GM12878 (cell line): ENCODE measurements around the gene PARM1. TPM values are rescaled to one million over a fixed set of nuclear protein-coding genes. Genes with fewer than 3 reads are reported as not detected.
A peak's percentile ranks its signal among the peaks of the same experiment; 100 is the strongest.

ENCODE experiments used
- CREB1 ChIP-seq: IDR thresholded peaks from 2 replicates; pipeline ENCODE4 v1.6.1; 2012; ENCODE audit warnings: low read depth, mild to moderate bottlenecking, inconsistent platforms
- FOS ChIP-seq: IDR thresholded peaks from 3 replicates; pipeline ENCODE4 v1.6.1; 2011; ENCODE audit warnings: borderline replicate concordance; ENCODE audit not compliant: insufficient read length; ENCODE audit errors: extremely low read depth
- HDAC6 ChIP-seq: fragments of 200-600 bp; sonication (generic); IDR thresholded peaks from one replicate; pipeline ENCODE4 v1.8.0; 2017; ENCODE audit warnings: antibody characterized with exemption; ENCODE audit not compliant: unreplicated experiment
- NKRF ChIP-seq: fragments of 450-650 bp; conservative IDR thresholded peaks from 2 replicates; pipeline ENCODE4 v1.6.1; 2017; ENCODE audit warnings: mild to moderate bottlenecking, moderate library complexity
- NR2C1 ChIP-seq: fragments of 450-650 bp; IDR thresholded peaks from 2 replicates; pipeline ENCODE4 v1.6.1; 2017; ENCODE audit warnings: antibody characterized with exemption, mild to moderate bottlenecking, moderate library complexity
- NRF1 ChIP-seq: conservative IDR thresholded peaks from 2 replicates; pipeline ENCODE4 v1.6.1; 2011; ENCODE audit warnings: mild to moderate bottlenecking, low read depth, low read length, improper control_type of control experiment
- SMARCA5 ChIP-seq: fragments of 450-650 bp; IDR thresholded peaks from 2 replicates; pipeline ENCODE4 v1.6.1; 2017; ENCODE audit warnings: mild to moderate bottlenecking
- SMC3 ChIP-seq: IDR thresholded peaks from 2 replicates; pipeline ENCODE4 v1.6.1; 2011; ENCODE audit warnings: low read length, improper control_type of control experiment, borderline replicate concordance
- SPI1 ChIP-seq: IDR thresholded peaks from 2 replicates; pipeline ENCODE4 v1.6.1; 2011; ENCODE audit warnings: low read depth, mild to moderate bottlenecking, low read length, moderate library complexity, borderline replicate concordance; ENCODE audit not compliant: insufficient read depth
- STAT1 ChIP-seq: fragments of 450-650 bp; conservative IDR thresholded peaks from 2 replicates; pipeline ENCODE4 v1.6.1; 2014; ENCODE audit warnings: antibody characterized with exemption, mild to moderate bottlenecking
- TARDBP ChIP-seq: IDR thresholded peaks from 2 replicates; pipeline ENCODE4 v1.6.1; 2016; ENCODE audit warnings: borderline replicate concordance
- TCF3 ChIP-seq: IDR thresholded peaks from 2 replicates; pipeline ENCODE4 v1.6.1; 2012; ENCODE audit warnings: low read depth, mild to moderate bottlenecking, low read length, borderline replicate concordance; ENCODE audit not compliant: insufficient read depth
- TCF7 ChIP-seq: IDR thresholded peaks from 2 replicates; pipeline ENCODE4 v1.6.1; 2014; ENCODE audit warnings: antibody characterized with exemption, borderline replicate concordance
- ZBTB4 ChIP-seq: fragments of 450-650 bp; formaldehyde crosslinking; IDR thresholded peaks from 2 replicates; pipeline ENCODE4 v1.4.0; 2022; ENCODE audit warnings: mild to moderate bottlenecking, moderate library complexity
- ZNF384 ChIP-seq: IDR thresholded peaks from 2 replicates; pipeline ENCODE4 v1.6.1; 2012; ENCODE audit warnings: low read depth, mild to moderate bottlenecking, low read length, improper control_type of control experiment, borderline replicate concordance
- ZNF687 ChIP-seq: fragments of 450-650 bp; IDR thresholded peaks from 2 replicates; pipeline ENCODE4 v1.6.1; 2017; ENCODE audit warnings: mild to moderate bottlenecking, moderate library complexity
- ZZZ3 ChIP-seq: IDR thresholded peaks from 2 replicates; pipeline ENCODE4 v1.6.1; 2011; ENCODE audit warnings: low read depth; ENCODE audit not compliant: control insufficient read depth, insufficient read length
- polyA plus RNA-seq, 11 experiments: library from polyadenylated mRNA; depleted of rRNA in 4 of 11; unstranded in 6 of 11; stranded (reverse) in 5 of 11; fragments of >200 nt; fragmentation: Nextera tagmentation in 4 of 11; fragmentation: Illumina TruSeq in 1 of 11; extraction: Ambion mirVana in 4 of 11; extraction: Trizol in 1 of 11; gene quantifications; 1 replicate in 1 of 11; 2 replicates in 10 of 11; pipeline versions ENCODE4 v1.2.1 to v1.2.3, GENCODE V29; 2011 to 2016; ENCODE audit warnings: inconsistent platforms in 2 of 11, missing spikeins in 2 of 11, low read depth in 1 of 11
- total RNA-seq, 4 experiments: library from RNA; depleted of rRNA in 3 of 4; stranded (reverse); fragments of >200 nt in 3 of 4; fragmentation: Illumina TruSeq in 1 of 4; extraction: Trizol in 1 of 4; gene quantifications; 2 replicates each; pipeline versions ENCODE4 v1.2.1 to v1.2.3, GENCODE V29; 2013 to 2021
- TF ChIP-seq, protein P1 (sequence below): fragments of 450-650 bp; IDR thresholded peaks from 2 replicates; pipeline ENCODE4 v1.6.1; 2014; ENCODE audit warnings: mild to moderate bottlenecking

Gene PARM1
- total and polyA plus RNA-seq, 10 of the 15 experiments (the other 5 are each of a cell fraction or from before 2014, with no cell fraction given), result 13.9 to 56.2 (median 41.3) TPM

DNA sequence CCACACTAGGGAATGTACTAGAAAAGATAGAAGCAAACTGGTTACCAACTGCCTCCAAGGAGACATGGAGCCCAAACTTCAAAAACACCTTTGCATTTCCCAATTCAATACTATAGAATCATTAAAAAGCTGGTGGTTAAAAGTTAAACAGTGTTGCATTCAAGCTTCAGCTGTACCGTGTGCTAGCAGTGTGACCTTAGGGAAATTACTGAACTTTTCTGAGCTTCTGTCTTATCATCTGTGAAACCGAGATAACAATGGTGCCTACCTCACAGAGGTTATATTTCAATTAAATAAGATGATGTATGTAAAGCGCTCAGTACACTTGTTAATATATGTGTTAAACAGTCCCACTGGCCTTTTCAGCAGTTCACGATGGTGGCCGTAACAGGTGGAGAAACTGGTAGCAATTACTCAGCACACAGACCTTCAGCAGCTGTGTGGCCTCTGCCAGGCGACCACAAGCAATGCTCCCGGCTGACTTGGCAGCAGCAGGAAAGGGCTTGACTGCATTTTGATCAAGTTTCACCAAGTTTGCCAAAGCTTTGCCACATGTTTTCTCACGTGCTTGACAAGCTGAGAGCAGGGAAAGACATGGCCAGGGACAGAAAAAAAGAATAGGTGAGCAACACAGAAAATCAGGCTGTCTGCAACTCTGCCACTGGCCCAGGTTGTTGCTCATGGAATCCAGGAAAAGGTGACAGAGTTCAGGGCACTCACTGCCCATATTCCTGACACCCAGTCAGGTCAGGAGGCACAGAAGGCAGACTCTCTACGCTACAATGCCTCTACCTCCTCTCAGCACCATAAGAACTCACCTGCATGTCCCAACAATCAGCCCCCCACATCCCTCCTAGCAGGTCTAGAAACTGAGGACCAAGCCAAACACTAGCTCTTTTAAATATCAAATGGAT lies 72.1 kb downstream of the PARM1 start (continued):
- no peak for TF ChIP-seq NKRF
- TF ChIP-seq ZZZ3, result no peak
- no peak for TF ChIP-seq NRF1
- TF ChIP-seq FOS, result no peak
- TF ChIP-seq SPI1, result no peak
- no peak for TF ChIP-seq STAT1
- TF ChIP-seq TCF3, result peak; percentile 87
- no peak for TF ChIP-seq CREB1
- no peak for TF ChIP-seq ZNF687
- TF ChIP-seq SMARCA5, result no peak
- TF ChIP-seq TARDBP, result no peak
- TF ChIP-seq ZBTB4 (CRISPR knock-in tag), result no peak
- TF ChIP-seq SMC3, result no peak
- no peak for TF ChIP-seq ZNF384
- no peak for TF ChIP-seq HDAC6
- TF ChIP-seq TCF7, result no peak
- TF ChIP-seq, protein P1, sequence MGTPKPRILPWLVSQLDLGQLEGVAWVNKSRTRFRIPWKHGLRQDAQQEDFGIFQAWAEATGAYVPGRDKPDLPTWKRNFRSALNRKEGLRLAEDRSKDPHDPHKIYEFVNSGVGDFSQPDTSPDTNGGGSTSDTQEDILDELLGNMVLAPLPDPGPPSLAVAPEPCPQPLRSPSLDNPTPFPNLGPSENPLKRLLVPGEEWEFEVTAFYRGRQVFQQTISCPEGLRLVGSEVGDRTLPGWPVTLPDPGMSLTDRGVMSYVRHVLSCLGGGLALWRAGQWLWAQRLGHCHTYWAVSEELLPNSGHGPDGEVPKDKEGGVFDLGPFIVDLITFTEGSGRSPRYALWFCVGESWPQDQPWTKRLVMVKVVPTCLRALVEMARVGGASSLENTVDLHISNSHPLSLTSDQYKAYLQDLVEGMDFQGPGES, result no peak
- TF ChIP-seq NR2C1, result no peak
